ENCODE measurements around the gene SLC2A2.
A peak's percentile ranks its signal among the peaks of the same experiment; 100 is the strongest.

Gene SLC2A2

DNA sequence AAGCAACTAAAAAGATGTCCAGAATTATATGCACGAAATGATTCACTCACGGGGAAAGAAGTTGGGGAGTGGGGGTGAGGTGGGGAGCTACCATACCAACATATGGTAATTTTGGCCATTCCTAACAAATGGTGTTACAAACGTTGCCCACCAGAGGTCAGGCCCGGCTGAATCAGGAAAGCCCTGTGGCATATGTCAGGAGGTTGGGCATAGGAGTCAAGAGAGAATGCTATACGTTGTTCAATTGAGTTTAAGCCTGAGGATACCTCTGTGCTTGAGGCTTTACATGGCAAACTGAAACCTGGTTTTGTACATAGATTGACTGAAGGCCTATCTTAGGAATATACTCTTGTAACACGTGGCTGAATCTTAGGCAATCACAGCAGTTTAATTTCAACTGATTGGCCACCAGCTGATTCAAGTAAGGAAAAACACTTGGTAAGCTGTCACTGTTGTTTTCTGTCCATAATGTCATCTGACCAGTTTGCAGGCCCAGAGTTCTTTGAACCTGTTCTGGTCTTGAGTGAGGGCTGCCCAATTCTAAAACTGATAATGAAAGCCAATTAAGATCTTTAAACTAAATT lies 23.4 kb upstream of the SLC2A2 start:
- TF ChIP-seq, protein P1, sequence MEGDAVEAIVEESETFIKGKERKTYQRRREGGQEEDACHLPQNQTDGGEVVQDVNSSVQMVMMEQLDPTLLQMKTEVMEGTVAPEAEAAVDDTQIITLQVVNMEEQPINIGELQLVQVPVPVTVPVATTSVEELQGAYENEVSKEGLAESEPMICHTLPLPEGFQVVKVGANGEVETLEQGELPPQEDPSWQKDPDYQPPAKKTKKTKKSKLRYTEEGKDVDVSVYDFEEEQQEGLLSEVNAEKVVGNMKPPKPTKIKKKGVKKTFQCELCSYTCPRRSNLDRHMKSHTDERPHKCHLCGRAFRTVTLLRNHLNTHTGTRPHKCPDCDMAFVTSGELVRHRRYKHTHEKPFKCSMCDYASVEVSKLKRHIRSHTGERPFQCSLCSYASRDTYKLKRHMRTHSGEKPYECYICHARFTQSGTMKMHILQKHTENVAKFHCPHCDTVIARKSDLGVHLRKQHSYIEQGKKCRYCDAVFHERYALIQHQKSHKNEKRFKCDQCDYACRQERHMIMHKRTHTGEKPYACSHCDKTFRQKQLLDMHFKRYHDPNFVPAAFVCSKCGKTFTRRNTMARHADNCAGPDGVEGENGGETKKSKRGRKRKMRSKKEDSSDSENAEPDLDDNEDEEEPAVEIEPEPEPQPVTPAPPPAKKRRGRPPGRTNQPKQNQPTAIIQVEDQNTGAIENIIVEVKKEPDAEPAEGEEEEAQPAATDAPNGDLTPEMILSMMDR (IDR thresholded peaks at IDR 0.05): peak; percentile 50

DNA sequence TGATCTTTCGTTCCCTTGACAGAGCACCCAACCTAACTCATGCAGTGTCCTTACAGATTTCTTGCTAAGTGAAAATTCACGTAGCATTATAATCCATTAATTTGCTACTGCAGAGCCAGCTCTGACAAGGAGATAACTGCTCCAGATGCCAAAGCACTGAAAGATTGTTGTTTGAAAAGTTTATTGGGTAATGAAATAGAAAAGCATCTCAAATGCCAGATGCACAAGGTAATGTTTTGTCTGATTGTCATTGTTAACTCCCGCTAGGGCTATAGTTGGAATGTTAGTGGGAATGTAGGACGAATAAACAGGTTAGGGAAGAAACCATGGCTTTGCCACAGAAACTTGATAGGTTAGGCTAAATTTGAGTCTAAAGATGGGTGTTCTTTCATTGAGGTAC lies 20.2 kb upstream of the SLC2A2 start:
- TF ChIP-seq, protein P1 (IDR thresholded peaks at IDR 0.05): no peak

DNA sequence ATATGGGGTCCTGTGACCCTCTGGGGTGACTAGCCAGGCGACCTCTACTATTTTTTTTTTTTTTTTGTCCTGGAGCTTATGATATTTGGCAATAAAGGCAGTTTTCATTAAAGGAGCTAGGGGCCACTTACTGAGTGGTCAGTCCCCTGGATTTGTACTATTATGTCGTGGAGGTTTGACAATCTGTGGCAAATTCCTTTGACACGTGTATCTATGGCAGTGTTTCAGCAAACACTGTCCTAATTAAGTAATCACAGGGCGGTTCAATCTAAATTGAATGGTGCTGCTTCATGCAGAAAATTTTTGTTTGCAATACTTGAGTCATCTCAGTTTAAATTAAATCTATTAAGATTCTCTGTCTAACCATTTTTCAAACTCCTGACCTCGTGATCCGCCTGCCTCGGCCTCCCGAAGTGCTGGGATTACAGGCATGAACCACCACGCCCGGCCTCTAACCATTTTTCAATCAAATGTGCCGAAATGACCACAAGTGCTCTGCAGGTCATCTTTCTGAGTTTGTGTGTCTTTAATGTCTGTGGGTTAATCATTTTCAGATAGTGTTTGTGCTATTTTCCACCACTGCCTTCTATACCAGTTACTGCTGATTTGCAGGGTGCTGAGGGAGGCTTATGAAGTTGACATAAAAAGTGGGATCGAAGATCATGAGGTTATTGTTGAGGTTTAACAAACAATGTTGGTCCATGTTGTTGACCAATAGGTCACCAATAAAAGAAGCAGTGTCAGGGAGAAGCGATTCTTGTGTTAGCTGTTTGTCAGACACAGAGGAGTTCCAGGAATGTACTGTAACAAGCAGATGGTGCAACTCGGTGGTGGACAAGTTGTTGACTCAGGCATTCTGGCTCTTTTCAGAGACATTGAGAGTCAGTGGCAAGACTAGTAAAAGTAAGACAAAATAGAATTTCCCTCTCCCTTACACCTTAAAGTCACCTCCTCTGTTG lies 18.6 kb upstream of the SLC2A2 start:
- TF ChIP-seq, protein P1 (IDR thresholded peaks at IDR 0.05): no peak

DNA sequence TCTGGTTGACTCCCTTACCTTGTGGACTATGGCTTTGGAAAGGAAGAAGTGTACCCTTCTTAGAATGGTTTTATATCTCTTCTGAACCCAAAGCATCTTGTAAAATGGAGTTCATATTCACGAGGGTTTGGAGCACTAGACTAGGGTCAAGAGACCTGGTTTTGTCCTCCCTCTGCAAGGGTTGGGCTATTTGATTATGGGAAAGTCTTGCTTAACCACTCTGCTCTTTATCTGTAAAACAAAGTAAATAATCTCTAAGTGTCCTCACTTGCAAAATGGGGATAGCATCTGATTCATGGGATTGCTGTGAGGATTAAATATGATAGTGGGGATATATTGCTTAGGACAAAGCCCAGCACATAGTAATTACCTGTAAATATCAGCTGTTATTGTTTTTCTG lies 17.9 kb upstream of the SLC2A2 start:
- TF ChIP-seq, protein P1 (IDR thresholded peaks at IDR 0.05): no peak

DNA sequence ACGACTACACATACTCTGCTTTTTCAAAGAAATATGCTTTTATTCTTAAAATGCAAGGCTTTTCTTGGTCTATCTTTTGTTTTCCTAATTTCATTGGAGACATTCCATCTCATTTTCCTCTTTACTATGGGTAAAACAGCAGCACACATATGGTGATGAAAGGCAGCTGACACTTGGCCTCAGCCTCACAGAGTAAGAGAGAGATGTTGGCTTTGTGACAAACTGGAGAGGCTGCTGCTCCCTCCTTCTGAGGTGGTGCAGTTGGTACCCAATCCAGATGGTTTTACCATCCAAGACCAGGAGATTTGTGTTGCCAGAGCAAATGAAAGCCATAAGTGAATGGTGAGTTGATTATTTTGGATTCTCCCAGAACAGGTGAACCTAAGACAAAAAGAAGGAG lies 13.2 kb upstream of the SLC2A2 start:
- TF ChIP-seq, protein P1 (IDR thresholded peaks at IDR 0.05): no peak

DNA sequence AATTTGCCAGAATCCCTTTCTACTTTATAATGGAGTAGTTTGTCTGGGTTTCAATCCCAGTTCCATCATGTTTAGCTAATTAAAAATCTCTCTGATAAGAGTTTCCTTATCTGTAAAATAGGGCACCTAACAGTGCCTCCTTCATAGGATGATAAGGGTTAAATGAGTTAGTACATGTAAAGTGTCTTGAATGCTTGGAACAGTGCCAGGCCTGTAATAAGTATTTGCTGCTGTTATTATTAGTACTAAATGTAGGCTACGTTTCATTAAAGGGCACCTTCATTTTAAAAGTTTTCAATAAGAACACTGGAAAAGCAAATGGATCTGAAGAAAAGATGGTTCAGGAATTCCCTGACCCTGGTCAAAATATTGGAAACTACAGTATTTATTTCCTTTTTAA lies 11.8 kb upstream of the SLC2A2 start:
- TF ChIP-seq, protein P1 (IDR thresholded peaks at IDR 0.05): no peak

DNA sequence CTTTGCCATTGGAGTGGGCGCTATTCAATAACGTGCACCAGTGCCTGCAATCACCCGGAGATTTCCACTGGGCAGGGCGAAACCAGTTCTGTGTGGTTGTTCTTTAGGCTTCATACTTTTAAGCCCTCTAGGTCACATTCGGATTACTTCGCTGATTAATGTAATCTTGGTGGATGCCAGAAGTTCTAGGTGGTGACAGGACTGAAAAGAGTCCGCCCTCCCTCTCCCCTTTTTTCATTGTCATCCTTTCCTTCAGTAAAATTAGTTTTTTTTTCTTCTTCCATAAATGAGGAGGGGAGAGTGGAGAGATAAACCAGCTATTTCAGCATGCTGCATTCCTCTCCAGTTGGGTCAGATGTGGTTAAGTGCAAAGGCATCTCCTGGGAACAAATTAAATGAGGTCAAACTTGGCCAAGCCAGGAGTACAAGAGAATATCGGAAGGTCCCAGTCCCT lies 2.3 kb upstream of the SLC2A2 start:
- TF ChIP-seq, protein P1 (IDR thresholded peaks at IDR 0.05): no peak
